Measurements from ENCODE around the gene IMPDH1.

IMPDH1 gene

DNA sequence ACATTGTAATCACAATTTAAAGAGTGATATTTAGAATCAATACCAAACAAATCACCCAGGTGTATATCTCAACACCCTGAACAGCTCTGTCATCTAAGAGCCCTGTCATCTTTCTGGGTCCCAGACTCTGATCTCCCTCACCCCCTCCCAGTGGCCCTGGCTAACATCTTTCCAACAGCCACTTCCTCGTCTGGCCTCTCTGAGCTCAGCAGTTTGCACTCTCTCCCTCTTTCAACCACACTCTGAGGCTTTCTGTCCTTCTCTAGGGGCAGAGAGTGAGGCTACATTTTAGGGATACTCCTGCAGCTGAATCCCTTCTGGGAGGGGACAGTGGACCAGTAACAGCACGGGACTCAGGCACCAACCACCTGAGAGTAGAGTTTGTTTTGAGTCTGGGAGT is 31.1 kb downstream of the IMPDH1 start:
- TF ChIP-seq GATA2 (IDR thresholded peaks at IDR 0.05; ENCODE audit: low read depth, low read length) (no peak), GATA3 (IDR thresholded peaks at IDR 0.05; ENCODE audit: low read depth, low read length) (no peak)

DNA sequence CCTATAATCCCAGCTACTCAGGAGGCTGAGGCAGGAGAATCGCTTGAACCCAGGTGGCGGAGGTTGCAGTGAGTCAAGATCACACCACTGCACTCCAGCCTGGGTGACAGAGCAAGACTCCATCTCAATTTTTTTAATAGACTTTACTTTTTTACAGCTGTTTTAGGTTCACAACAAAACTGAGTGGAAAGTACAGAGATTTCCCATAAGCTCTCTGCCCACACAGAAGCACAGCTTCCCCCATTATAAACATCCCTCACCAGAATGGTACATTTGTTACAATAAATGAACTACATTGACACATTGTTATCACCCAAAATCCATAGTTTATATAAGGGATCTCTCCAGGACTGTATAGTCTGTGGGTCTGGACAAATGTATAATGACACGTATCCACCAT is 33.7 kb downstream of the IMPDH1 start:
- TF ChIP-seq GATA2 (IDR thresholded peaks at IDR 0.05; ENCODE audit: low read depth, low read length) (no peak), GATA3 (IDR thresholded peaks at IDR 0.05; ENCODE audit: low read depth, low read length) (no peak)

DNA sequence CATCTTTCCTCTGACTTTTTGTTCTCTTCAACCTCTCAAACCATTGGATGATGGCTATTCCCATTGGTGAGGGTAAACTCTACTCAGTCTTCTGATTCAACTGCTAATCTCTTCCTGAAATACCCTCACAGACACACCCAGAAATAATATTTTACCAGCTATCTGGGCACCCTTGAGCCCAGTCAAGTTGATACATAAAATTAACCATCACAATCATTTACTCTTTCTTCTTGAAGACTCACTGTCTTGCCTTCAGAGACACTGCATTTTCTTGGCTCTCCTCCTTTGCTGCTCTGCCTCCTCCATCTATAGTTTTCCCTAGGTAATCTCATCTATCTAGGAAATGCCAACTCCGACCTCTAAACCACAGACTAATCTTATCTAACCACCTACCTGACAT is 35.7 kb downstream of the IMPDH1 start:
- TF ChIP-seq GATA3 (IDR thresholded peaks at IDR 0.05; ENCODE audit: low read depth, low read length) (no peak), GATA2 (IDR thresholded peaks at IDR 0.05; ENCODE audit: low read depth, low read length) (no peak)

DNA sequence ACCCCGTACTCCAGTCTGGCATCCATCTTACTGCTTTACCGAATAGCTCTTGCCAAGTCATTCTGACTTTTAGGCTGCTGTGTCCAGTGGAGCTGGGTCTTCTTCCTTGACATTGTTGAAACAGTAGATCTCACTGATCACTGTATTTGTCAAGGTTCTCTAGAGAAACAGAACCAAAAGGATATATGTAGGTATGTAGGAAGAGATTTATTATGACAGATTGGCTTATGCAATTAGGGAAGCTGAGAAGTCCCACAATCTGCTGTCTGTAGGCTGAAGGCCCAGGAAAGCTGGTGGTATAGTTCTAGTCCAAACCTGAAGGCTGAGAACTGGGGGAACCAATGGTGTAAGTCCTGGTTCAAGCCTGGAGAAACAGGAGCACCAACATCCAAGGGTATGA is 36.2 kb downstream of the IMPDH1 start:
- TF ChIP-seq GATA2 (IDR thresholded peaks at IDR 0.05; ENCODE audit: low read depth, low read length) (no peak), GATA3 (IDR thresholded peaks at IDR 0.05; ENCODE audit: low read depth, low read length) (no peak)

DNA sequence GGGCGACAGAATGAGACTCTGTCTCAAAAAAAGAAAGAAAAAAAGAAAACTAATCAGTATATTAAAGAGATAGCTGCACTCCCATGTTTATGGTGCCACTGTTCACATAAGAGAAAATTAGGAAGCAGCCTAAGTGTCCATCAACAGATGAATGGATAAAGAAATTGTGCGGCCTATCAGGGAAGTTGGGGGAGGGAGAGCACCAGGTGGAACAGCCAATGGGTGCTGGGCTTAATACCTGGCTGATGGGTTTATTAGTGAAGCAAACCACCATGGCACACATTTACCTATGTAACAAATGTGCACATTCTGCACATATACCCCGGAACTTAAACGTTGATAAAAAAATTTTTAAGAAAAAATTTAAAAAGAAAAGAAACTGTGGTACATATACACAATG is 39.3 kb downstream of the IMPDH1 start:
- TF ChIP-seq GATA2 (IDR thresholded peaks at IDR 0.05; ENCODE audit: low read depth, low read length) (no peak), GATA3 (IDR thresholded peaks at IDR 0.05; ENCODE audit: low read depth, low read length) (no peak)

DNA sequence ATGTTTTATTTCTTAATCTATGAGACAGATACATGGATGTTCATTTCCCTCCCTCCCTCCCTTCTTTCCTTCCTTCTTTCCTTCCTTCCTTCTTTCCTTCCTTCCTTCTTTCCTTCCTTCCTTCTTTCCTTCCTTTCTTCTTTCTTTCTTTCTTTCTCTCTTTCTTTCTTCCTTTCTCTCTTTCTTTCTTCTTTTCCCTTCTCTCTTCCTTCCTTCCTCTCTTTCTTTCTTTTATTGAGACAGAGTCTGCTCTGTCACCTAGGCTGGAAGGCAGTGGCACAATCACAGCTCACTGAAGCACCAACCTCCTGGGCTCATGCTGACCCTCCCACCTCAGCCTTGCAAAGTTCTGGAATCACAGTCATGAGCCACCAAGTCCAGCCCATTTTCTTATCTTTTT is 42.8 kb downstream of the IMPDH1 start:
- TF ChIP-seq GATA3 (IDR thresholded peaks at IDR 0.05; ENCODE audit: low read depth, low read length) (no peak), GATA2 (IDR thresholded peaks at IDR 0.05; ENCODE audit: low read depth, low read length) (no peak)

DNA sequence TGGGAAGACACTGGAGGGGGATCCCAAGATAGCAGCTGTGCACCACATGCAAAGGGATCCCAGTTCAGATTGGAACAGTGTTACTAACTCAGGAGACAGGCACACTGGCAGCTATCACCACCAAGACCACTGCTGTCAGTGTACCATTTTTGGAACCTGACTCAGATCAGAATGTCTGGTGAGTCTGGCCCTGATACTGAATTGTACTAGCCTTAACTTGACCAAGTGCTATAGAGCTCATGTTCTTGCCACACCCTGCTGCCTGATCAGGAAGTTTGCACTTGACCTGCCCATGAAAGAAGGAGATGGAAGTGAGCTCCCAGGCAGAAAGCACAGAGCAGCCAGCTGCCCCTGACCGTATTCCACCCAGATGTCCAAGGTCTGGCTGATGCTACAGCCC is 43.5 kb downstream of the IMPDH1 start:
- no peak for TF ChIP-seq GATA3 (IDR thresholded peaks at IDR 0.05; ENCODE audit: low read depth, low read length)
- TF ChIP-seq GATA2 (IDR thresholded peaks at IDR 0.05; ENCODE audit: low read depth, low read length): no peak

DNA sequence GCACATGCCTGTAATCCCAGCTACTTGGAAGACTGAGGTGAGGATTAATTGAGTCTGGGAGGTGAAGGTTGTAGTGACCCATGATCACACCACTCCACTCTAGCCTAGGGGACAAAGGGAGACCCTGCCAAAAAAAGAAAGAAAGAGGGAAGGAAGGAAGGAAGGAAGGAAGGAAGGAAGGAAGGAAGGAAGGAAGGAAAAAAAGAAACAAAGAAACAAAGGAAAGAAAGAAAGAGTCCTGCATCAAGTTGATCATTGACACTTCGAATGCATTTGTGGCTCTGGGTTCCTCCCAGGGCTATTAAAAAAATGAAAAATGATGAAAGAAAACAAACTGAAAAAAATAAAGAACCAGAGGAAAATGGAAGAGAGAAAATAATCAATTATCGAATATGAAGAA is 44.4 kb downstream of the IMPDH1 start:
- no peak for TF ChIP-seq GATA3 (IDR thresholded peaks at IDR 0.05; ENCODE audit: low read depth, low read length)
- no peak for TF ChIP-seq GATA2 (IDR thresholded peaks at IDR 0.05; ENCODE audit: low read depth, low read length)

DNA sequence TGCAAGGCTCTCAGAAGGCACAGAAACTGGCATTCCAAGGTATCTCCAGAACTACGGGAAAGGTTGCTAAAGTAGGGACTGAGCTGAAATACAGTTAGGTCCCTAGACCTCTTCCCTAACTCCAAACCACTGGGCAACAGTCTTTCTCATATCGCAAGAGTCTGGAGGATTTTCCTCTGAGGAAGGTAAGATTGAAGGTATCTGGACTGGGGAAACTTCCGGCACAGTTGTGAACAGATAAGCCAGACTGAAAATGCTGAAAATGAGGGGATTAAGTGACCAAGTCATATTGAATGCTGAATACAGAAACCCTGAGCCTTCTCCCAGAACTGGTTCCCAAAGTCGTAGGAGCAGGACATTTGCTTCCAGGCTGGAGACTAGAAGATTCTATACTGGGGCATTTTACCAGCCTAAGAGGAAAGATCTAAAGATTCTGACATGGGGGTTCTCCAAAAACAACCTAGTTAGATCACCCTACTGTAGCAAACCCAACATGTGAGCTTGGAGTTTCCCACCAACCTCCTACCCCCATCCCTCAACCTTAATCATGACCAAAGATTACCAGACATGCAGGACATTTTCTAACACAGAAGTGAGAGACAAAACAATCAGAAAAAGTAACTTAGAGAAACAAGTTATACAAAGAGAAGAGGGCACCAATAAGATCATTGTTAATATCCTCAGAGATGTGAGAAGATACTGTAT is 45.5 kb downstream of the IMPDH1 start:
- TF ChIP-seq GATA3 (IDR thresholded peaks at IDR 0.05; ENCODE audit: low read depth, low read length): no peak
- no peak for TF ChIP-seq GATA2 (IDR thresholded peaks at IDR 0.05; ENCODE audit: low read depth, low read length)

DNA sequence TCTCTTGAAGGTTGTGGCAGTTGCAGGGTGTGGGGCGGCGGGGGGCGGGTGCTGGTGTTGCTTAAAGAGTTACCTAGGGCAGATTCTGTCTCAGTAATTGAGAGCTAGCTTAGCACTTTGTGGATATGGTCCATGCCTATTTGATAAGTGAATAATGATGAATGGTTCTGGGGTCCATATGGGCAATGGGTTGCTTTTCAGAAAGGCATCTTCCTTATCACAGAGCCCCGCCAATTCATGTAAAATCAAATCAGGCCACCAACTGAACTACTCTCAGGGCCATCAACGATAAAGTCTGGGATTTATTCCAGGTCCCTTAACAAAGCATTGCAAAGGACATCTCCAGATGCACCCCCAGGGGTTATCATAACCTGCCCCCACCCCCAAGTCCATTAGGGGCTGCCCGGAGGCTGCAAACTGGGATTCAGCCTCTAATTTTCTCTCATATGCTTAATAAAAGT is 46.5 kb downstream of the IMPDH1 start:
- TF ChIP-seq GATA3 (IDR thresholded peaks at IDR 0.05; ENCODE audit: low read depth, low read length) (peak; percentile 90), GATA2 (IDR thresholded peaks at IDR 0.05; ENCODE audit: low read depth, low read length) (peak; percentile 98)

DNA sequence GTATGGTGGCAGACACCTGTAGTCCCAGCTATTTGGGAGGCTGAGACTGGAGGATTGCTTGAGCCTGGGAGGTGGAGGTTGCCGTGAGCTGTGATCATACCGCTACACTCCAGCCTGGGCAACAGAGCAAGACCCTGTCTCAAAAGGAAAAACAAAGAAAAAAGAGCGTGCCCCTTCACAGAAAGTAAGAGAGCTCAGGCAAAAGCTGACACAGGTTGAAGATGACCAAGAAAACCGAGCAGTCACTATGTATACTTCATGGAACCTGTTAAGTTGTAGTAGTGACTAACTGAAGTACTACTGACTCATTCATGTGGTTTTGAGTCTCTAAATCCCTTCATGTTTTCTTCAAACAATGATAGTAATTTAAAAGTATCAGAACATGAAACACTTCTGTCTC is 47.1 kb downstream of the IMPDH1 start:
- TF ChIP-seq GATA3 (IDR thresholded peaks at IDR 0.05; ENCODE audit: low read depth, low read length) (no peak), GATA2 (IDR thresholded peaks at IDR 0.05; ENCODE audit: low read depth, low read length) (no peak)

DNA sequence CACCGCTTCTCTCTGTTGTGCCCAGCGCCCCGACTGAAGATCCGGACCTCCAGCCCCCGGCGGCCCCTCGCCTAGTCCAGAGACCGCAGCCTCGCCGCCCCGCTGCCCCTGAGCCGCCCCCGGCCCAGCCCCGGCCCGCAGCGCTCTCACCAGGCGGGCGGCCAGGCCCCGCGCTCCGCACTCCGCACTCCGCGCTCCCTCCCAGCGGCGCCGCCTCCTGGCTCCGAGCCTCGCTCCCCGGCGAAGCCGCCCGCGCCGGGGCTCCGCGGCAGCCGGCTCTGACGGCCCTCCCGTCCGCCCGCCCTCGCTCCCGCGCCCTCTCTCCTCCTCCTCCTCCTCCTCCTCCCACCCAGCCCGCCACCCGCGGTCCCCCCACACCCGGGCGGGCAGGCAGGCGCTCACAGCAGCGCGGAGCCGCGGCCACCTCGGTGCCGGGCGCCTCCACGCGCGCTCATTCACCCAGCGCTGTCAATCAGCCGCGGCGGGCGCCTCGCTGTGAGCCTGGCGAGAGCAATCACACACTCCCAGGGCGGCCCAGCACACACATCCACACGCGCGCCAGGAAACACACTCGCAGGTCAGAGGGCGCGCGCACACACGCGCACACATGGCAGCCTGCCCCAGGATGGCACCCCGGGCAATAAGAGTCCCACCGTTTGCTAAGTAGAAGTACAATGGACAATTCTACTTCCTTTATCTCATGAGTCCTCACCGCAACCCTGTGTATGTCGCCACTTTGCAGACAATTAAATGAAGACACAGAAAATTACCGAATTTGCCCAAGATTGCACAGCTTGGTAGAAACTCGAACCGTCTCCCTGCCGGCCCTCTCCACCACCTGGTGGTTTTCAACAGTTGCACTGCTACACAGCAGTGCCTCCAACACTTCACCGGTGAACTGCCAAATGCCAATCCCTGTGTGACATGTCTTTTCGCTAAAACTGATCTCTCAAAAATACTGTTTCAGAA is 48.1 kb downstream of the IMPDH1 start, which contains the start of gene PRRT4:
Gene PRRT4, minus strand, starts transcription at position 280 of the 969 bp plus-strand sequence.
- TF ChIP-seq GATA3 (IDR thresholded peaks at IDR 0.05; ENCODE audit: low read depth, low read length) (no peak), GATA2 (IDR thresholded peaks at IDR 0.05; ENCODE audit: low read depth, low read length) (no peak)

DNA sequence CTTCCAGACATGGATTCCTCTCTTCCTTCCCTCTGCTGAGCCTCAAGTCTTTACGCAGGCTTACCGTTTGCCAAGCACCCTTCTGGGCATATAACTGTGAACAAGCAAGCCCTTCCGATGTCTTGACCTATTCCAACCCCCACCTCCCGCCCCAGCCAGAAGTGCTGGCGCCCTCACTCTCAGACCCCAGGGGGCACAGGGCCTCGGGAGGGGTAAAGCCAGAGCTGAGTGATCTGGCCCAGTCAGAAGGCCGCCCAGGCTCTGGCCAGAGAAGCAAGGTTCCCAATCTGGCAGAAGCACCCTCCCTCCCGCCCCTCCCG is 49.5 kb downstream of the IMPDH1 start:
- TF ChIP-seq GATA2 (IDR thresholded peaks at IDR 0.05; ENCODE audit: low read depth, low read length) (no peak), GATA3 (IDR thresholded peaks at IDR 0.05; ENCODE audit: low read depth, low read length) (no peak)

DNA sequence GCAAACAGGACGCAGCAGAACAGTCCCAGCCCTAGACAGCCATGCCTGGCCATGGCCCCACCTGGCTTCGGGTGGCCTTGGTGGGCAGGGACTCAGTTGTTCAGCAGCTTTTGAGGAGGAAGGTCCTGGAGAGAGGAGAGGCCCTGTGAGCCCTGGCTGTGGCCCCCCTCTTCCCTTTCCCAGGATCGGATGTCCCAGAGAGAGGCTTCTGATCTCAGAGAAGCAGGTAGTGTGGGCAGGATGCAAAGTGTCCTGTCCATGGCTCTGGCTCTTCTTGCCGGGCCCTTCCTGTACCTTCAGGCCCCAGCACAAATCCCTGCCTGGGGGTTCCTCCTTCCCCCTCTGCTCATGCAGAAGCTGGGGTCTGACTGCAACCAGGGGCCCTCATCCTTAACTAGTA is 49.8 kb downstream of the IMPDH1 start:
- TF ChIP-seq GATA2 (IDR thresholded peaks at IDR 0.05; ENCODE audit: low read depth, low read length) (no peak), GATA3 (IDR thresholded peaks at IDR 0.05; ENCODE audit: low read depth, low read length) (no peak)

DNA sequence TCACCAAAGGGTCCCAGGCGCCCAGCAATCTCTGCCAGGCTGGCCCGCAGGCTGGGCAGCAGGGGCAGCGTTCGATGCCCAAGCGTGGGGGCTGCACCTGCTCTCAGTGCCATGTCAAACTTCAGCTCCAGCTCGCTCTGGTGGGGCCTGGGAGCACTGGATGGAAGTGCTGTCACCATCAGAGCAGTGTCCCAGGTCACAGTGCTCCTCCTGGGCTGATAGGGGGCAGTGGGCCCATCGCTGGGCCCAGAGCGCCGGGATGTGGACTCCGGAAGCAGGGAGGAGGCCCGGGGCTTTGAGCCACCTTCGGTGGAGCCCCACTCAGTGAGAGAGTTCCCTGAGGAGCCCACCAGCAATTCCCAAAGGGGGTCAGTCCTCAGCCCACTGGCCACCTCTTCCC is 50.4 kb downstream of the IMPDH1 start:
- TF ChIP-seq GATA3 (IDR thresholded peaks at IDR 0.05; ENCODE audit: low read depth, low read length) (no peak), GATA2 (IDR thresholded peaks at IDR 0.05; ENCODE audit: low read depth, low read length) (no peak)

All from SH-SY5Y (cell line).